PC-3 (cell line): ENCODE results near the gene SPRY1. TPM values are rescaled to one million over a fixed set of nuclear protein-coding genes. Genes with fewer than 3 reads are reported as not detected.

ENCODE experiments used
- ATAC-seq: fragments of 200-7000 bp; cut with Tn5 transposase; 2 replicates; pipeline ENCODE4 v1.9.1; 2020; ENCODE audit warnings: mild to moderate bottlenecking, moderate library complexity
- BruUV-seq: library from RNA; stranded (reverse); fragments of 400-500 nt; replicated peaks from 2 replicates; lab custom pipeline; 2021; lab: Mats Ljungman, UMichigan
- CTCF ChIA-PET: fragments of 300-600 bp; sonication (Branson Sonifier 250); formaldehyde crosslinking; loops from one replicate; lab custom pipeline; 2022; ENCODE audit warnings: antibody characterized with exemption; lab: Charles Lee
- POLR2A ChIA-PET: fragments of 300-600 bp; sonication (Branson Sonifier 250); formaldehyde crosslinking; loops from one replicate; lab custom pipeline; 2022; ENCODE audit warnings: antibody characterized with exemption; ENCODE audit not compliant: unreplicated experiment; lab: Charles Lee
- DNase-seq: peaks from one replicate; pipeline ENCODE4 v3.0.0-alpha.2; 2015
- H2AFZ ChIP-seq: fragments of 300-600 bp; sonication (generic); 2 replicates; pipeline ENCODE4 v1.6.0; 2016; ENCODE audit warnings: antibody characterized with exemption, low read length
- H3F3A ChIP-seq: fragments of 300-600 bp; sonication (generic); one replicate; pipeline ENCODE4 v1.6.0; 2017; ENCODE audit warnings: antibody characterized with exemption, low read length, control low read depth, mild to moderate bottlenecking; ENCODE audit not compliant: unreplicated experiment
- H3K27ac ChIP-seq: fragments of 300-600 bp; sonication (generic); 2 replicates; pipeline ENCODE4 v1.5.1; 2016; ENCODE audit warnings: mild to moderate bottlenecking, low read length
- H3K27me3 ChIP-seq: fragments of 300-600 bp; sonication (generic); 2 replicates; pipeline ENCODE4 v1.6.1; 2016; ENCODE audit warnings: low read length, mixed read lengths
- H3K36me3 ChIP-seq: fragments of 300-600 bp; sonication (generic); 2 replicates; pipeline ENCODE4 v1.6.1; 2016; ENCODE audit warnings: low read depth, mixed run types, low read length, mixed read lengths
- H3K4me1 ChIP-seq: fragments of 300-600 bp; sonication (generic); 2 replicates; pipeline ENCODE4 v1.5.1; 2016; ENCODE audit warnings: low read length; ENCODE audit not compliant: insufficient read depth
- H3K4me2 ChIP-seq: fragments of 300-600 bp; sonication (generic); 2 replicates; pipeline ENCODE4 v1.6.0; 2016; ENCODE audit warnings: low read length
- H3K4me3 ChIP-seq: fragments of 300-600 bp; sonication (generic); 2 replicates; pipeline ENCODE4 v1.5.1; 2016; ENCODE audit warnings: mild to moderate bottlenecking, low read length, mixed read lengths
- H3K79me2 ChIP-seq: fragments of 300-600 bp; sonication (generic); 2 replicates; pipeline ENCODE4 v1.6.1; 2017; ENCODE audit warnings: low read length, mixed read lengths
- H3K9ac ChIP-seq: fragments of 300-600 bp; sonication (generic); 2 replicates; pipeline ENCODE4 v1.6.0; 2016; ENCODE audit warnings: mild to moderate bottlenecking, low read length
- H3K9me2 ChIP-seq: fragments of 300-600 bp; sonication (generic); replicated peaks from 2 replicates; pipeline ENCODE4 v1.6.1; 2016; ENCODE audit warnings: mixed run types, low read length, mixed read lengths
- H3K9me3 ChIP-seq: fragments of 300-600 bp; sonication (generic); 2 replicates; pipeline ENCODE4 v1.6.1; 2016; ENCODE audit warnings: low read length, mixed read lengths
- H4K20me1 ChIP-seq: fragments of 300-600 bp; sonication (generic); 2 replicates; pipeline ENCODE4 v1.6.1; 2016; ENCODE audit warnings: low read length, mixed read lengths
- CTCF ChIP-seq: fragments of 300-600 bp; sonication (generic); conservative IDR thresholded peaks from 2 replicates; pipeline ENCODE4 v1.5.1; 2017; ENCODE audit warnings: antibody characterized with exemption, low read depth, mild to moderate bottlenecking, low read length
- EZH2 ChIP-seq: fragments of 300-600 bp; sonication (generic); IDR thresholded peaks from one replicate; pipeline ENCODE4 v1.6.1; 2017; ENCODE audit warnings: antibody characterized with exemption, mild to moderate bottlenecking, low read length; ENCODE audit not compliant: unreplicated experiment
- EZH2phosphoT487 ChIP-seq: fragments of 300-600 bp; sonication (generic); IDR thresholded peaks from 2 replicates; pipeline ENCODE4 v1.6.1; 2018; ENCODE audit warnings: mild to moderate bottlenecking, antibody characterized with exemption, low read length, borderline replicate concordance
- intact Hi-C: fragments of 100-400 bp; cut with micrococcal nuclease; formaldehyde crosslinking; loops from 2 replicates; pipeline ENCODE4 v1.9.0; 2023
- total RNA-seq: library from RNA; depleted of rRNA; stranded (reverse); fragments of >200 nt; gene quantifications from 2 replicates; pipeline ENCODE4 v1.2.3, GENCODE V29; 2014

Gene SPRY1
- total RNA-seq, 1 experiment from 2014 or later = 26.4 TPM

- ChIA-PET POLR2A (no interaction called here), CTCF (no interaction called here)
- Histone ChIP-seq H2AFZ (no peak overlapping the region), H3K4me1 (peaks cover 25% of the 10 kb centered on the region), H4K20me1 (peaks cover 18% of the 10 kb centered on the region; the same call in 1 of the 2 replicates), H3K79me2 (peaks cover 96% of the 10 kb centered on the region), H3K27ac (no peak overlapping the region), H3K27me3 (no peaks in the 10 kb centered on the region), H3K36me3 (peaks cover 47% of the 10 kb centered on the region), H3K9me2 (no peaks in the 10 kb centered on the region), H3F3A (no peaks in the 10 kb centered on the region), H3K4me3 (peak overlapping the region; percentile 83), H3K9ac (peak overlapping the region; percentile 92; the same call in 1 of the 2 replicates), H3K4me2 (peak overlapping the region; percentile 86), H3K9me3 (no peaks in the 10 kb centered on the region)
- TF ChIP-seq EZH2 = no peak
- no peak for TF ChIP-seq CTCF
- no peak for TF ChIP-seq EZH2phosphoT487
- intact Hi-C loops = loop anchor here (2.0 kb wide), 1 partner anchor 17 kb away; no protein-coding TSS in a partner anchor
- ATAC-seq (no peak), DNase-seq (no peak)
- BruUV-seq = no TSS peak
Observed at GRCh38 chr4:123401271-123402120, 4.9 kb downstream of the SPRY1 start.

GRCh38 chr4:123402121-123402465 is 5.5 kb downstream of the SPRY1 start:
- H3K4me2 ChIP-seq = peak overlapping the region; percentile 86
- peaks cover 97% of the 10 kb centered on the region for H3K79me2 ChIP-seq

More at GRCh38 chr4:123402121-123402465, 5.5 kb downstream of the SPRY1 start:
- H3K36me3 ChIP-seq = peaks cover 47% of the 10 kb centered on the region
- H3K4me1 ChIP-seq = peaks cover 25% of the 10 kb centered on the region
- H3K9me3 ChIP-seq = no peaks in the 10 kb centered on the region
- H3K9me2 ChIP-seq = no peaks in the 10 kb centered on the region
- H3K4me3 ChIP-seq = peak overlapping the region; percentile 83; the same call in 1 of the 2 replicates
- no peaks in the 10 kb centered on the region for H3F3A ChIP-seq
- ATAC-seq (no peak), DNase-seq (no peak)
- no peak overlapping the region for H2AFZ ChIP-seq
- H3K27ac ChIP-seq = no peak overlapping the region
- ChIA-PET POLR2A (no interaction called here), CTCF (no interaction called here)
- TF ChIP-seq EZH2phosphoT487 = no peak
- TF ChIP-seq CTCF = no peak
- TF ChIP-seq EZH2 = no peak
- no TSS peak for BruUV-seq
- peaks cover 18% of the 10 kb centered on the region; the same call in 1 of the 2 replicates for H4K20me1 ChIP-seq
- no peak overlapping the region for H3K9ac ChIP-seq
- no peaks in the 10 kb centered on the region for H3K27me3 ChIP-seq
- intact Hi-C loops = no loop called here
